SH-SY5Y (cell line): Measurements from ENCODE around the gene MXRA5.

Experiments used
- GATA2 ChIP-seq: IDR thresholded peaks from 2 replicates; pipeline ENCODE4 v1.6.1; 2011; ENCODE audit warnings: mild to moderate bottlenecking, low read depth, low read length
- GATA3 ChIP-seq: IDR thresholded peaks from 2 replicates; pipeline ENCODE4 v1.6.1; 2011; ENCODE audit warnings: low read depth, mild to moderate bottlenecking, low read length, moderate library complexity

- TF ChIP-seq GATA2 = no peak
- TF ChIP-seq GATA3 = no peak
Measured at GRCh38 chrX:3393581-3394111, 47.2 kb upstream of the MXRA5 start.
